CD4-positive, alpha-beta T cell treated with Interleukin-17A for 4 hours (primary cell): ENCODE measurements around the gene POTEF.
"Not testable (repeated sequence)": the region's sequence is repeated elsewhere in the genome, so short reads cannot be mapped to it uniquely, and the experiment has no call there.

Experiments
- DNase-seq: peaks from one replicate; pipeline ENCODE4 v3.0.0-alpha.2; 2020; ENCODE audit warnings: mixed read lengths

Gene POTEF

GRCh38 chr2:130152816-130153595 is 24.0 kb upstream of the POTEF start:
- DNase-seq, result no peak

GRCh38 chr2:130152136-130152815 is 23.3 kb upstream of the POTEF start:
- not testable (repeated sequence) for DNase-seq

GRCh38 chr2:130151145-130151512 is 22.1 kb upstream of the POTEF start:
- DNase-seq, result not testable (repeated sequence)

GRCh38 chr2:130150181-130151144 is 21.4 kb upstream of the POTEF start:
- DNase-seq, result no peak

GRCh38 chr2:130148515-130148914 is 19.5 kb upstream of the POTEF start:
- not testable (repeated sequence) for DNase-seq

- DNase-seq, result peak; percentile 71
These were observed 16.0 kb upstream of the POTEF start, which contains the start of gene CCDC74B for GRCh38 chr2:130145006-130145414. Gene CCDC74B, minus strand, starts transcription at chr2:130145112. Its CDS starts 116 bp downstream, at chr2:130144996.

GRCh38 chr2:130143266-130144039 is 14.4 kb upstream of the POTEF start:
- DNase-seq, result peak; percentile 17

GRCh38 chr2:130142396-130143265 is 13.6 kb upstream of the POTEF start:
- DNase-seq, result not testable (repeated sequence)

GRCh38 chr2:130141645-130142370 is 12.8 kb upstream of the POTEF start:
- DNase-seq, result not testable (repeated sequence)

GRCh38 chr2:130141002-130141401 is 12.0 kb upstream of the POTEF start:
- DNase-seq, result not testable (repeated sequence)

GRCh38 chr2:130140516-130140915 is 11.5 kb upstream of the POTEF start:
- DNase-seq, result not testable (repeated sequence)

GRCh38 chr2:130139331-130140280 is 10.6 kb upstream of the POTEF start:
- DNase-seq, result not testable (repeated sequence)

- DNase-seq, result not testable (repeated sequence)
These were observed 9.8 kb upstream of the POTEF start for GRCh38 chr2:130138841-130139251.

GRCh38 chr2:130138326-130138725 is 9.3 kb upstream of the POTEF start:
- DNase-seq, result not testable (repeated sequence)

- DNase-seq, result not testable (repeated sequence)
These were observed 8.1 kb upstream of the POTEF start for GRCh38 chr2:130137118-130137517.

GRCh38 chr2:130136546-130136945 is 7.5 kb upstream of the POTEF start:
- DNase-seq, result not testable (repeated sequence)

- no peak for DNase-seq
These were observed 6.9 kb upstream of the POTEF start for GRCh38 chr2:130135692-130136541.

- DNase-seq, result not testable (repeated sequence)
These were observed 558 bp downstream of the POTEF start for GRCh38 chr2:130128464-130128863.
